Stomach smooth muscle (tissue), 2 donors: ENCODE results near the gene ELP4.

Source experiments
- H3K27ac ChIP-seq: one replicate; pipeline ENCODE4 v1.7.0; 2013; ENCODE audit warnings: mild to moderate bottlenecking, low read length, inconsistent platforms
- H3K27me3 ChIP-seq, 2 donors: one replicate each; pipeline ENCODE4 v1.7.0; 2013; ENCODE audit warnings: low read length in 2 of 2; ENCODE audit not compliant: insufficient read depth in 2 of 2, control insufficient read depth in 1 of 2
- H3K36me3 ChIP-seq, 2 donors: one replicate each; pipeline ENCODE4 v1.7.0; 2013; ENCODE audit warnings: low read length in 2 of 2; ENCODE audit not compliant: control insufficient read depth in 2 of 2, insufficient read depth in 2 of 2
- H3K4me1 ChIP-seq: one replicate; pipeline ENCODE4 v1.7.0; 2013; ENCODE audit warnings: low read length; ENCODE audit not compliant: control insufficient read depth, insufficient read depth
- H3K4me3 ChIP-seq, 2 donors: one replicate each; pipeline ENCODE4 v1.7.0; 2013; ENCODE audit warnings: low read length in 2 of 2
- H3K9ac ChIP-seq, 2 donors: one replicate each; pipeline ENCODE4 v1.7.0; 2013; ENCODE audit warnings: low read length in 2 of 2, mild to moderate bottlenecking in 1 of 2
- H3K9me3 ChIP-seq, 2 donors: one replicate each; pipeline ENCODE4 v1.7.0; 2013; ENCODE audit warnings: low read length in 2 of 2; ENCODE audit not compliant: control insufficient read depth in 2 of 2
- donor health status: healthy.
- donor health status: Pancreatic carcinoma.

ELP4 gene

DNA sequence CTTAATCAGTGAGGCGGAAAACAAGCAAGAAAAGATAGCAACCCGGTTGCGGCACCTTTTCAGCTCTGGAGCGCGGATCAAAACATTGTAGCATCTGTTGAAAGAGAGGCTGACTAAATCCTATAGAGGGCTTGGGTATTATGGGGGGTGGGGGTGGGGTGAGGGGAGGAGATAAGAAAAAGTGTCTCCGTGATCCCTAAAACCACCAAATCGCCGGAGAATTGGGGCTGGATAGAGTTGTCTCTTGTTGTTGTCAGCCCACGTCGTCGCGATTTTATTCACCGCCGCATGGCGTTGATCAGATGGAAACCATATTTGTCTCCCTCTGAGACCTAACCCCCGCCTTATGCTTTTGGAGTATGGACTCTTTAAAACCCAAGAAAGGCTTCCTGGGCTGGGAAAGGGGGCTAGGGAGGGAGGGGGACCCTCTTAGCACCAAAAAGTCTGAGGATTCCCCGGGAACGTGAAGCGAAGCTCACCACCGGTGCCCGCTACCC is 288.5 kb downstream of the ELP4 start:
- H3K27ac ChIP-seq: no peak overlapping the region
- H3K9ac ChIP-seq: no peak overlapping the region
- H3K27me3 ChIP-seq: peaks cover 57 to 71% of the 10 kb centered on the region in 2 donors
- no peaks in the 10 kb centered on the region for H3K36me3 ChIP-seq
- H3K9me3 ChIP-seq: peaks cover 4 to 6% of the 10 kb centered on the region in 2 donors
- peaks cover 20% of the 10 kb centered on the region for H3K4me1 ChIP-seq
- peak overlapping the region in 1 of 2 donors; percentile 15 for H3K4me3 ChIP-seq

DNA sequence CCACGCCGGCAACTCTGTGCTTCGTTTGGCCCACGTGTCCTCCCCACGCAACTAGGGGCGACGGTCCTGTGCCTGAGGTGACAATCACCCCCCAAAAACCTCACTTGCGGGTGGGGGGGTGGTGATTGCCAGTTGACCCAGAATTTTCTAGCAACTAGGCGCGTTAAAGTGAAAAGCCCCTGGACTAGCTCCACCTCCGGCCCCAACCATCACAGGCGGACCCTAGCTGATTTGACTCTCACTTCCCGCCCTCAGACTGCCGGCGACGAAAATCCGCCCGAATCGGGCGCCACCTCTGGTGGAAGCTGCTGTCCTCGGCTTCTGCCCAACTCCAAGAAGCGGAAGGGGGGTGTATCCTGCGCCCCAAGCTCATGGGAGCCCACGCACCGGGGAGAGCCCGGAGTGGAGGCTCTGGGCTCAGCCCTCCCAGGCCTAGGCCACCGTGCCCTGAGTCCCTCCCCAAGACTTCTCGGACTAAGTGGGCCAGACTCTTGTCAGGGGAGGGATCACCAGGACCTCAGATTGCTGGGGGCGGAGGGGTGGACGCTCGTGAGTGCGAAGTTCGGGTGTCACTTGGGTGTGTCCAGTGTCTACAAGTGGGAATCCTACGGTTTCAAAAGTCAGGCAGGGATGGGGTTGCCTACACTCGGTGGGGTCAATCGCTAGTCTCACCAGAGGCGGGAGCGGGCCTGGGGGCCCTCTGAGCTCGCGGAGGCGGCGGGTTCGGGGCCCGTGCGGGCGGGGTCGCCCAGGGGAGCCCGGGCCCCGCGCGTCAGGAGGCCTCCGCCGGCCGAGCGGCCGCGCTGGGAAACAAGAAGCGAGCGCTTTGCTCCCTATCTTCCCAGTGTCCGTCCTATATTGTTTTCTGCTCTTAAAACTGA is 289.2 kb downstream of the ELP4 start:
- Histone ChIP-seq H3K4me1 (peaks cover 22% of the 10 kb centered on the region), H3K4me3 (peak overlapping the region in 1 of 2 donors; percentile 15), H3K36me3 (no peaks in the 10 kb centered on the region), H3K27me3 (peaks cover 64 to 78% of the 10 kb centered on the region in 2 donors), H3K27ac (no peak overlapping the region), H3K9me3 (peaks cover 4 to 6% of the 10 kb centered on the region in 2 donors), H3K9ac (no peak overlapping the region)

DNA sequence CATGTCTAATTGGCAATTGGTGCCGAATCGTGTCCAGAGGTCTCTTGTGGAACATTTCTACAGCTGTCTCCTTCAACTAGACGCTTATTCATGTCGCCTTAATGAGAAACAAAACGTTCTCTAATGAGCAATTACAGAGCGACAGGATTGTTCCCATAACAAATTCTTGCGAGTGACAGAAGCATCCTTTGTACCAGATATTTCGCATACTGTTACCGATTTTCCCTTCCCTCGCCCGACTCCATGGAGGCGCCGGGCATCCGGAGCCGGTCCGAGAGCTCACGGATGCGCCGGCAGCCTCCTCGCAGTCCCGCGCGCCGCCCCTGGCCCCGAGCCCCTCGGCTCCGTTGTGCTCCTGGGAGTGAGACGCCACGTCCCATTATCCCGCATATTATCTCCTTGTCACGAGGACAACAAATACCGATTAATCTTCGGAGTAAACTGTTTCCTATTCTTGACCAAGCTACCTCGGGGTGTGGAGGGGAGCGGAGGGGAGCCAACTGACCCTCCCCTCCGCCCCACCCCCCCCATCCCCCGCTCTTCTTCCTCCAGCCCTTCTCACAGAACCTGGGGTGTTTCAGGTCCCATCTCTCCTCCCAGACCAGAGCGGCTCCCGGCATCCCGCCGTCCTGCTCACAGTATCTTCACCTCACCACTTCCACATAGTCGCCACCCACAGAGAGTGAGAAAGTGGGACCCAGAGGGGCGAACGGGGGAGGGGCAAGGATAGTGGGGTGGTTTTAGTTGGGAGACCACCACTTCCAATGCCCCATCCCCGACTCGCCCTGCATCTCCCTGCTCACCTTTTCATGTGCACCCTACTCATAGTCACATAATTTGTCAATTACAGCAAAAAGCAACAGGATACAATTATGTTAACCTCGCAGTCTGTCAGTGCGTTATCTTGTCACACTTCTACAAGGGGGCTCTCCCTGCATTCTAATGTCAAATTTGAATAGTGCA is 290.1 kb downstream of the ELP4 start:
- Histone ChIP-seq H3K4me3 (no peak overlapping the region), H3K9me3 (peaks cover 4 to 6% of the 10 kb centered on the region in 2 donors), H3K4me1 (peaks cover 27% of the 10 kb centered on the region), H3K27me3 (peaks cover 73 to 87% of the 10 kb centered on the region in 2 donors), H3K36me3 (no peaks in the 10 kb centered on the region), H3K27ac (no peak overlapping the region), H3K9ac (no peak overlapping the region)

DNA sequence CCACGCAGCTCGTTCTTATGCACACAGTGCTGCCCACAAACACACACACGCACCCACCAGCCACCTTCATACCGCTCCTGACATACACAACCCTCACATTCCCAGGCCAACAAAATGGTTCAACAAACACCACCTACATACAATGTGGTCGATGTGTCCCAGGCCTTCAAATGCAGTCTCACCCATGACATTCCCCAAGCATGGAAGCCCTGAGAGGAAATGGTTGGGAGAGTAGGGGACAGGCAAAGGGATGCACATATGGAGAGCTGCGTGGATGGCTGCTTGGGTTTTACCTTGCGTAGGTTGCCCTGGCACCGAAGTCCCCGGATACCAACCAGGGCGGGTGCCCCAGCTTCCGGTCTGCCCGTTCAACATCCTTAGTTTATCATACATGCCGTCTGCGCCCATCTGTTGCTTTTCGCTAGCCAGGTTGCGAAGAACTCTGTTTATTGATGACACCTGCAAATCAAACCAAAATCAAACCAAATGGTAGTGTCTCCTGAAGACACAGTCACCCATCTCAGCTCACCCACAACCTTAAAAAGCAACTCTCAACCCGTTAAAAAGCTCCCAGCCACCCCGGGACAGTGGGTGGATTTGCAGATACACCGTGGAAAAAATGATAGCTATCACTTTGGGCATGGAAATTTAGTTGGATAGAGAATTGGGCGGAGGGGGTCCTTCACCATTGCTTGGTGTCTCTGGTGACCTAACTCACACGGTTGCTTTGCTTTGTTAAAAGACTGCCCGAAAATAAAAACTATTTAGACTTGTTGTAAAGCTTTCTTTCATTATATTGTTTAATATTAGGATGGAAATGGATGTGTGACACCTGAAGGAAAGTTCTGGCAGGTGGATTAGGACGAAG is 291.1 kb downstream of the ELP4 start:
- H3K9me3 ChIP-seq: peaks cover 4 to 6% of the 10 kb centered on the region in 2 donors
- H3K4me1 ChIP-seq: peaks cover 34% of the 10 kb centered on the region
- H3K36me3 ChIP-seq: no peaks in the 10 kb centered on the region
- H3K27me3 ChIP-seq: peaks cover 81 to 94% of the 10 kb centered on the region in 2 donors
- no peak overlapping the region for H3K27ac ChIP-seq
- H3K4me3 ChIP-seq: no peak overlapping the region
- no peak overlapping the region for H3K9ac ChIP-seq

DNA sequence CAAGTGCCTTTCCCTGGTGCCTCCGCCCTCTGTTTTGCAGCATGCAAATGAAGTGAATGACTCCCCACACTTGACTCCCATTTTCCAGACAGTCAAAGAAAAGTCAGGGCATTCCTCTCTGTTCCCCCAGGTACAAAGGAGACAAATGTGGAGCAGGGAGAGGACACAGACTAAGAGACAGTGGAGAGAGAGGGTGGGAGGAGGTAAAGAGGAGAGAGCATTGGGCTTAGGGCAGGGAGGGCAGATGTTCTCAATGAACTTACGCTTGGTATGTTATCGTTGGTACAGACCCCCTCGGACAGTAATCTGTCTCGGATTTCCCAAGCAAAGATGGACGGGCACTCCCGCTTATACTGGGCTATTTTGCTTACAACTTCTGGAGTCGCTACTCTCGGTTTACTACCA is 291.7 kb downstream of the ELP4 start:
- Histone ChIP-seq H3K27ac (no peak overlapping the region), H3K9ac (no peak overlapping the region), H3K27me3 (peaks cover 82 to 97% of the 10 kb centered on the region in 2 donors), H3K9me3 (peaks cover 4 to 6% of the 10 kb centered on the region in 2 donors), H3K4me1 (peaks cover 38% of the 10 kb centered on the region), H3K4me3 (no peak overlapping the region), H3K36me3 (no peaks in the 10 kb centered on the region)

DNA sequence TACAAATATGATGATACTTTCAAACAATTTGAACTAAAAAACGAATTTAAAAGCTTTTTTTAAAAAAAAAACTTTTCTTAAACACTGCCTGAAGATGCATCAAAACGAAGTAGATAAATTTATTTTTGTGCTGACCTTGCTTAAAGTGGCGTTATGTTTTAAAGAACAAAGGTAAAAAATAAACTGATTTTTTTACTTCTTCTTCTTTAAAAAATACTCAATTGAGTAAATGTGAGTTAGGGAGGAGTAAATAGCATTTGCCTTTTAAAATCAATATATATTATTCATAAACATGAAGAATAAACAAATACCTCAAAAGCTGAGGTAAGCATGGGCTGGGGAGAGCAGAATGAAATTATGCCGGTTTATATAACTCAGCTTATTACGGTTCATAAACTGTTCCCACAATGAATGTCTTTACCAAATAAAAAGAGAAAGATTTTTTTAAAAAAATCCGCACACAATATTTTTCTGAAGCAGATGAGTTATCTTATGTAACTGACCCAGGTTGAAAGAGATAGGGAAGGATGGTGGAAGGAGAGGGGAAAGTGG is 292.5 kb downstream of the ELP4 start:
- Histone ChIP-seq H3K4me1 (peaks cover 38% of the 10 kb centered on the region), H3K36me3 (no peaks in the 10 kb centered on the region), H3K9me3 (peaks cover 0 to 6% of the 10 kb centered on the region in 2 donors), H3K27ac (no peak overlapping the region), H3K27me3 (peaks cover 84 to 97% of the 10 kb centered on the region in 2 donors), H3K4me3 (no peak overlapping the region), H3K9ac (no peak overlapping the region)

DNA sequence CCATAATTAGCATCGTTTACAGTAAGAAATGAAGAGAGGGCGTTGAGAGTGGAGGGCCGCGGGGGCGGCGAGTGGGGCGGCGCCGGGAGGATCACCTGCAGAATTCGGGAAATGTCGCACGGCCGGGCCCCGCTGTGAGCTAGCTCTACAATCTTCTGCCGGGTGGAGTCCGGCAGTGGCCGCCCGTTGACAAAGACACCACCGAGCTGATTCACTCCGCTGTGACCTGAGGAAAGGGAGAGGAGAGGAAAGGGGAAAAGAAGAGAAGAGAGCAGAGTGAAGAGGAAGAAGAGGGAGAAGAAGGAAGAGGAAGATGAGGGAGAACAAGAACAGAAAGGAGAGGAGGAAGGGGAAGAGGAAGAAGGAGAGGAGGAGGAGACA is 293.0 kb downstream of the ELP4 start:
- Histone ChIP-seq H3K36me3 (no peaks in the 10 kb centered on the region), H3K4me1 (peaks cover 38% of the 10 kb centered on the region), H3K4me3 (no peak overlapping the region), H3K27ac (no peak overlapping the region), H3K9me3 (peaks cover 0 to 6% of the 10 kb centered on the region in 2 donors), H3K9ac (no peak overlapping the region), H3K27me3 (peaks cover 84 to 97% of the 10 kb centered on the region in 2 donors)

DNA sequence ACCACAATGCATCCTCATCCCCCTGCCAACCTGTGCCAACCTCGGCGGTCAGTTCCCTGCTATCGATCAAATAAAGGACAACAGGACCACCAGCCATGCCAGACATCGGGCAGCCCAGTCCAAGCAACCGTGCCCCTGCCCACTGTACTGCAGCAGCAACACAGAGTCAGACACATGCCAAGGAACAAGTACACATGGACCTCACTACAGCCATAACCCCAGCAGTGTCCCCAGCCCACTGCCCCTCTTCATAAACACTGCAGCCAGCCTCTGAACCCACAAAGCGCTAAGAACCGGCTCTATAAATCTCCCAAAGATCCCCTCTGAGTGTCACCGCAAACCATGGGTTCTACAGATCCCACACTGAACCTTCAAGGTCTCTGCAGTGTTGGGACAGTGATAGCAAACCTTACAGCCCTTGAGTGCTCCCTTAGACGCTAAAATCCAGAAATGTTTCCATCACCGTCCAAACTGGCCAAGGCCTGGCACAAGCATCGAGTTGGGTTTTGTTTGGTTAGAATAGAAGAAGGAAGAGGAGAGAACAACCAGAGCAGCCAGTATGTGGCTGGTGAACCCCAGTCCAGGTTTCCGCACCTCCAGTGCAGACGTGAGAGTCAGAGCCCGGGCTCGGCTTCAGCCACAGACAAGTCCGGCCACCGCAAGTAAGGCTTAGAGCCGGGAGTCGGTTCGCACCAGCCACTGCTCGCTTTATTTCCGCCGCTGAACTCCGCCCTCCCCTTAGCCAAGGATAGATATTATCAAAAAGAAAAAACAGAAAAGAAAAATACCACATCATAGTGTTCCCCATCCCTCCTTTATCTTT is 293.6 kb downstream of the ELP4 start:
- H3K27me3 ChIP-seq: peaks cover 86 to 99% of the 10 kb centered on the region in 2 donors
- peaks cover 34% of the 10 kb centered on the region for H3K4me1 ChIP-seq
- H3K9ac ChIP-seq: no peak overlapping the region
- peaks cover 0 to 6% of the 10 kb centered on the region in 2 donors for H3K9me3 ChIP-seq
- no peak overlapping the region for H3K27ac ChIP-seq
- H3K36me3 ChIP-seq: no peaks in the 10 kb centered on the region
- H3K4me3 ChIP-seq: no peak overlapping the region

DNA sequence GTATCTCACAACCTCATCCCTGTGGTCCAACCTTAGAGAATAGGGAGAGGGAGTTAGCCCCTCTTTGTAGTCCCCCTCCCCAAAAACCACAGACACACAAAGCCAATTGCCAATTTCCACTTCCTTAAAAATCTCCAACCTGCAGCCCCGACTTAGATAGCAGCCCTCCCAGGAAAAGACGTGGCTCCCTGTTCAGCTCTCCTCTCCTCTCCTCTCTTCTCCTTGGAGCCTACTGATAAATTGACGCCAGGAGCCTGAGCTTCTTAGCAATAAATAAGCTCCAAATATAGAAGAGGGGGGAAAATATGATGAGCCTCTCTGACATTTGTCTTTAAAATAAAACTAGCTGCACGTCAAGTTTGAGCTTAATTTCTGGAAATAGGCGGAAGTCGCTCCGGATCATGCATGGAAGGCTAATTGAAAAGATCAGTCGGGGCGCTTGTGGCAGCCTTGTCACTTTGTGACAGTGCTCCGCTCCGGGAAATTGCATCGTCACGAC is 294.3 kb downstream of the ELP4 start:
- Histone ChIP-seq H3K4me1 (peaks cover 27% of the 10 kb centered on the region), H3K27ac (no peak overlapping the region), H3K9ac (no peak overlapping the region), H3K9me3 (peaks cover 0 to 6% of the 10 kb centered on the region in 2 donors), H3K4me3 (peak overlapping the region in 1 of 2 donors; percentile 8), H3K27me3 (peaks cover 86 to 99% of the 10 kb centered on the region in 2 donors), H3K36me3 (no peaks in the 10 kb centered on the region)
